Vagina (tissue), 2 donors: Measurements from ENCODE around the gene C3orf20. TPM values are rescaled to one million over a fixed set of nuclear protein-coding genes. Genes with fewer than 3 reads are reported as not detected.
A peak's percentile ranks its signal among the peaks of the same experiment; 100 is the strongest.

Experiments used
- DNase-seq, 2 donors: peaks; one replicate each; pipeline ENCODE4 v3.0.0-alpha.2; 2017; ENCODE audit errors: extremely low spot score in 2 of 2
- H3K27ac ChIP-seq: fragments of 200-600 bp; sonication (generic); one replicate; pipeline ENCODE4 v1.5.1; 2019
- H3K27me3 ChIP-seq: fragments of 200-600 bp; sonication (generic); one replicate; pipeline ENCODE4 v1.5.1; 2019
- H3K36me3 ChIP-seq, 2 donors: fragments of 200-600 bp; sonication (generic); one replicate each; pipeline ENCODE4 v1.5.1; 2017 to 2019
- H3K4me1 ChIP-seq: fragments of 200-600 bp; sonication (generic); one replicate; pipeline ENCODE4 v1.5.1; 2019
- H3K4me3 ChIP-seq, 2 donors: fragments of 200-600 bp; sonication (generic); 1 replicate in 1 of 2; 2 replicates in 1 of 2; pipeline ENCODE4 v1.5.1; 2016 to 2019
- H3K9me3 ChIP-seq: fragments of 200-600 bp; sonication (generic); one replicate; pipeline ENCODE4 v1.5.1; 2019
- POLR2A ChIP-seq, 2 donors: fragments of 450-650 bp; IDR thresholded peaks; one replicate each; pipeline ENCODE4 v1.6.1; 2017; ENCODE audit warnings: antibody characterized with exemption in 2 of 2, mild to moderate bottlenecking in 2 of 2, moderate library complexity in 2 of 2
- POLR2AphosphoS5 ChIP-seq, 2 donors: sonication (generic); formaldehyde crosslinking; IDR thresholded peaks; one replicate each; pipeline ENCODE4 v1.9.0; 2017; ENCODE audit warnings: antibody characterized with exemption in 2 of 2, mild to moderate bottlenecking in 2 of 2, low read depth in 1 of 2; ENCODE audit not compliant: insufficient read depth in 1 of 2
- intact Hi-C: fragments of 100-400 bp; cut with DNase I; formaldehyde crosslinking; loops from one replicate; pipeline ENCODE4 v1.15.1; 2023
- total RNA-seq: library from RNA; depleted of rRNA; stranded (reverse); fragments of >200 nt; gene quantifications from one replicate; pipeline ENCODE4 v1.2.3, GENCODE V29; 2016
- TF ChIP-seq, protein P1 (sequence below), 3 experiments: fragments of 450-650 bp in 2 of 3; fragments of 200-600 bp in 1 of 3; sonication (generic) in 1 of 3; IDR thresholded peaks; one replicate each; pipeline ENCODE4 v1.5.1; 2017 to 2019; ENCODE audit warnings: antibody characterized with exemption in 3 of 3, mild to moderate bottlenecking in 2 of 3, moderate library complexity in 2 of 3

The C3orf20 gene
- total RNA-seq, 1 donor from 2014 or later, result 0.49 TPM

DNA sequence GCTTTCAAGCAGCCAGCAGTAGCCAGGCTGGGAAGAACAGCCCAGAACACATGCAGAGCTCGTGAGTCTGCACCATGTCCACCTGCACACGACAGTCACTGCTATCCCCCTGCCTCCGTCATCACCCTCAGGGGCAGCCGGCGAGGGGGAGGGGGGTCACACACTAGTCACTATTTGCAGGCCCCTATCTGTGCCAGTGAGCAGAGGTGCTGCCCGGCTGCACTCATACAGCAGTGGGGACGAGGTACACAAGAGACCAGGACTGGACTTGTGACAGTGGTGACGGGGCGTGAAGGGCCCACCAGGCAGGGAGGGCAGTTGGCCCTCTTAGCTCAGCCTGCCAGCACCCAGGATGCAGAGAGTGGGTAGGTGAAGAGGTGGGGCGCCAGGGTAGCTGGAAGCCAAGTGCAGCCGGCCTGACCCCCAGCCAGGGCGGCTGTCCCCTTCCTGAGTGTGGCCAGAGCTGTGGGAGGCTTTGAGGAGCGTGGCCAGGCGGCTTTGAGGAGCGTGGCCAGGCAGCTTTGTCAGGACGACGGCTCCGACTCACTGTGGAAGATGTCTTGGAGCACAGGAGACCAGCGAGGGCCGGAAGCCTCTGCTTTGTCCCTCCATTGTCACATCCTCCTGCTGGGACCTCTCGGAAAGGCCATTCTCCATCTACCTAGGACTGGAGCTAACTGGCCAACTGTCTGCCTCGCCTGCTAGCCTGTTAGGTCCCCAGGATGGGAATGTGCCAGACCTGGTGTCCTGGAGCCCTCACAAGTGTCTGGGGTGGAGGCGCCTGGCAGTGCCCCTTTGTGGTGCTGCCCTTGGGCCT lies 91.7 kb downstream of the C3orf20 start:
- H3K27ac ChIP-seq, result no peak overlapping the region
- peak in 1 of 2 donors; percentile 69 for DNase-seq
- H3K36me3 ChIP-seq, result no peaks in the 10 kb centered on the region
- H3K27me3 ChIP-seq, result no peaks in the 10 kb centered on the region
- H3K4me1 ChIP-seq, result no peaks in the 10 kb centered on the region
- H3K4me3 ChIP-seq, result no peak overlapping the region
- intact Hi-C loops, result no loop called here
- no peaks in the 10 kb centered on the region for H3K9me3 ChIP-seq
- TF ChIP-seq POLR2AphosphoS5 (IDR thresholded peaks at IDR 0.05; ENCODE audit: insufficient read depth in 1 of 2, low read depth in 1 of 2), result no peak
- TF ChIP-seq POLR2A (IDR thresholded peaks at IDR 0.05), result no peak
- TF ChIP-seq, protein P1, sequence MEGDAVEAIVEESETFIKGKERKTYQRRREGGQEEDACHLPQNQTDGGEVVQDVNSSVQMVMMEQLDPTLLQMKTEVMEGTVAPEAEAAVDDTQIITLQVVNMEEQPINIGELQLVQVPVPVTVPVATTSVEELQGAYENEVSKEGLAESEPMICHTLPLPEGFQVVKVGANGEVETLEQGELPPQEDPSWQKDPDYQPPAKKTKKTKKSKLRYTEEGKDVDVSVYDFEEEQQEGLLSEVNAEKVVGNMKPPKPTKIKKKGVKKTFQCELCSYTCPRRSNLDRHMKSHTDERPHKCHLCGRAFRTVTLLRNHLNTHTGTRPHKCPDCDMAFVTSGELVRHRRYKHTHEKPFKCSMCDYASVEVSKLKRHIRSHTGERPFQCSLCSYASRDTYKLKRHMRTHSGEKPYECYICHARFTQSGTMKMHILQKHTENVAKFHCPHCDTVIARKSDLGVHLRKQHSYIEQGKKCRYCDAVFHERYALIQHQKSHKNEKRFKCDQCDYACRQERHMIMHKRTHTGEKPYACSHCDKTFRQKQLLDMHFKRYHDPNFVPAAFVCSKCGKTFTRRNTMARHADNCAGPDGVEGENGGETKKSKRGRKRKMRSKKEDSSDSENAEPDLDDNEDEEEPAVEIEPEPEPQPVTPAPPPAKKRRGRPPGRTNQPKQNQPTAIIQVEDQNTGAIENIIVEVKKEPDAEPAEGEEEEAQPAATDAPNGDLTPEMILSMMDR (IDR thresholded peaks at IDR 0.05), result no peak

DNA sequence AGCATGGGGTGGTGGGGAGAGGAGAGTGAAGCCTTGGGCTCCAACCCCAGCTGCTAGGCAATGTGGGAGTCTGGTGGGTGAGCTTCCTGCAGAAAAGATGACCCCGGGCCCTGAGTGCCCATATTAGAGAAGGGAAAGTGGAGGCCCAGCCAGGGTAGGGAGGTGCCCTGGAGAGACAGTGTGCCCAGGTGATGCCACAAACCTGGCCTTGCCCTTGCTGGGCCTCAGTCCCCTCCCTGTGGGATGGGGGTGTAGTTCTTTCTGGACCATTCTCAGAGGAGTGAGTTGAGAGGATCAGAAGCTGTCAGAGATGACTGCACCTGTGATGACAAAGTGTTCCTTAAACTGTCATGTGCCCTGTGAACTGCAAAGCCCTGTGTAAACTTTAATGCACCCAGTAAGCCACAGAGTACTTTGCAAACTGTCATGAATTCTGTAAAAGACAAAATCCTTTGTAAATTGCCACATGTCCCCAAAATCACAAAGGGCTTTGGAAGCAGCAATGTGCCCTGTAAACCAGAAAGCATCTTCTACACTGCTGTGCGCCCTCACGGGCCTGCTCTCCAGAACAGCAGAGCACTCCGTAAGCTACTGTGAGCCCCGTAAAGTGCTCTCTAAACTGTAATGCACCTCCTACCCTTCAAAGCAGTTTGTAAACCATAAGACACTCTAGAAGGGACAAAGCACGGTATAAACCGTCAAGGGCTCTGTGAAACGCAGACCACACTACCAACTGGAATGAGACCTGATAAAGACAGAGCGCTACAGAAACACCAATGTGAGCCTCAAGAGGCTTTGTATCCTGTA lies 92.5 kb downstream of the C3orf20 start:
- TF ChIP-seq POLR2AphosphoS5 (IDR thresholded peaks at IDR 0.05; ENCODE audit: insufficient read depth in 1 of 2, low read depth in 1 of 2), result no peak
- no peaks in the 10 kb centered on the region for H3K9me3 ChIP-seq
- H3K27ac ChIP-seq, result no peak overlapping the region
- intact Hi-C loops, result no loop called here
- DNase-seq, result no peak
- H3K4me3 ChIP-seq, result no peak overlapping the region
- H3K4me1 ChIP-seq, result no peaks in the 10 kb centered on the region
- no peaks in the 10 kb centered on the region for H3K36me3 ChIP-seq
- H3K27me3 ChIP-seq, result no peaks in the 10 kb centered on the region

DNA sequence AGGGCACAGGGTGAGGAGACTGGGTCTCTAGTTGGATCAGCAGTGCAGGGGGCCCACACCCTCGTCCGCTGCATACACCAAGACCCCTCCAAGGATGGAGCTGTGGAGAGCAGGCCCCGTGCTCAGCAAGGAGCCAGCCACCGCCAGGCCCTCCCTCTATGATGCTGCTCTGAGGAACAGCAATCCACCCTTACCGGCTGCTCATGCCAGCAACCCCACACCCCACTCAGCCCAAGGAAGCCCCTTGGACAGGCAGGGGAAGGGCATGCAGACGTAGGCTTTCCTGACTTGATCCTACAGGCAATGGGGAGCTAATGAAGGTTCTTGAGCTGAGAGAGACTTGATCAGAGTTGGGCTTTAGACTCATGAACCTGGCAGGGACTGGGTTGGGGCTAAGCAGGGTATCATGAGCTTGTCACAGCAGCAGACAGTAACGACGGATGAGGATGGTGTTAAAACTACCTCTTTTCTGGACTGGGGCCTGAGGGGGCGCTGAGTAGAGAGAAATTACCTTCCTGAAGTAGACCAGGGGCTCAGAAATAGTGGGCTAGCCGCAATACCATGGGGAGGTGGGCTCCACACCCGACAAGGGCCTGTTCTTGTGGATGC lies 93.3 kb downstream of the C3orf20 start:
- no peak overlapping the region for H3K4me3 ChIP-seq
- TF ChIP-seq, protein P1 (IDR thresholded peaks at IDR 0.05), result no peak
- TF ChIP-seq POLR2AphosphoS5 (IDR thresholded peaks at IDR 0.05; ENCODE audit: insufficient read depth in 1 of 2, low read depth in 1 of 2) (no peak), POLR2A (IDR thresholded peaks at IDR 0.05) (no peak)
- no peaks in the 10 kb centered on the region for H3K9me3 ChIP-seq
- no peaks in the 10 kb centered on the region for H3K4me1 ChIP-seq
- H3K36me3 ChIP-seq, result no peaks in the 10 kb centered on the region
- no peaks in the 10 kb centered on the region for H3K27me3 ChIP-seq
- H3K27ac ChIP-seq, result no peak overlapping the region
- intact Hi-C loops, result no loop called here
- peak in 1 of 2 donors; percentile 47 for DNase-seq

DNA sequence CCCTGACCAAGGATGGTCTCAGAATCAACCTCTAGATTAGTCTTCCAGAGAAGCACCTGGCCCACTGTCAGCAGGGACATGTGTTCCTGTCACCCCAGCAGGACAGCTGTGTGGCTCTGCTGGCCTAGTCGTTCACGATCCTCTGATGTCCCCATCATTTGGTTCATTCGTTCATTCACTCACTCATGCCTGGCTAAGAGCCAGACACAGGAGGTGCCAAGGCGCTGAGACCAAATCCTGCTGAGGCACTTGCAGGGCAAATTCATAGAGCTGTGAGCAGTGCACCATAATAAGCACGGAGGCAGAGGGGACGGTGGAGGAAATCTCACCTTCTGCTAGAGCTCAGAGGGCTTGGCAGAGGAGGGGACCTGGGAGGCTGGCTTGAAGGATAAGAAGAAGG lies 93.9 kb downstream of the C3orf20 start:
- no peaks in the 10 kb centered on the region for H3K4me1 ChIP-seq
- H3K27ac ChIP-seq, result no peak overlapping the region
- H3K4me3 ChIP-seq, result no peak overlapping the region
- H3K36me3 ChIP-seq, result no peaks in the 10 kb centered on the region
- no peaks in the 10 kb centered on the region for H3K27me3 ChIP-seq
- H3K9me3 ChIP-seq, result no peaks in the 10 kb centered on the region
- peak in 1 of 2 donors; percentile 72 for DNase-seq
- intact Hi-C loops, result no loop called here
- no peak for TF ChIP-seq POLR2A (IDR thresholded peaks at IDR 0.05)
- TF ChIP-seq POLR2AphosphoS5 (IDR thresholded peaks at IDR 0.05; ENCODE audit: insufficient read depth in 1 of 2, low read depth in 1 of 2), result no peak
- TF ChIP-seq, protein P1 (IDR thresholded peaks at IDR 0.05), result no peak

DNA sequence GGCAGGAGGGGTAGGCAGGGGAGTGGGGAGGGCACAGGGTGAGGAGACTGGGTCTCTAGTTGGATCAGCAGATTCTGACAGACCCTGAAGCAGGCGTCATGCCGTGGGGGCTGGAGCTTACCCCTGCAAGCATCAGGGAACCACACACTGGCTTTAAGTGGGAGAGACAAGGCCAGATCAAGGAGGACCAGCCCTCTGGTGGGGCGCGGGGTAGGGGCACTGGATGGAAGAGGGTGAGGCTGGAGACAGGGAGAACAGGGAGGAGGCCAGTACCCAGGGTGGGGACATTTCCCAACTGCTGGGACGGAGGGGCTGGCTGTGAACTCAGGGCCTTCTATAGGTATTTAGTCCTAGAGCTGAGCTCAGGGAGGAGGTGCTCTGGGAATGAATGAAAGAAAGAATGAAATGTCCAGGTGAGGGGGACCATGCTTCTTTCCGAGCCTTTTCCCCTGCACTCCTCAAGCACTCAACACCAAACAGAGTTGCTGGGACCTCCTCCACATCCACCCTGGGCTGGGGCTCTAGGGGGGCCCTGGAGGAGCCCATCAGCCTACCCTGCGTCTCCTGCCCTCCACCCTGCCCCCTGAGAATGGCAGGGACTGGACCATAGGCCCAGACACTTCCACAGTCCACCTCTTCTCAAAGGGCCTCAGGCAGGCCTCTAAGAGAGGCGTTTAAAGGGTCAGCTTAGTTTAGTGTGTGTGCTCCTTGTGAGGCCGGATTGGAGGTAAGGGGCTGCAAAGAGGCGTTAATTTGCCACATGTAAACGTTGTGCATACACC lies 94.8 kb downstream of the C3orf20 start:
- no peak overlapping the region for H3K27ac ChIP-seq
- no peaks in the 10 kb centered on the region for H3K9me3 ChIP-seq
- H3K36me3 ChIP-seq, result no peaks in the 10 kb centered on the region
- no peak overlapping the region for H3K4me3 ChIP-seq
- TF ChIP-seq, protein P1 (IDR thresholded peaks at IDR 0.05), result no peak
- TF ChIP-seq POLR2AphosphoS5 (IDR thresholded peaks at IDR 0.05; ENCODE audit: insufficient read depth in 1 of 2, low read depth in 1 of 2) (no peak), POLR2A (IDR thresholded peaks at IDR 0.05) (no peak)
- intact Hi-C loops, result no loop called here
- peak in 1 of 2 donors; percentile 72 for DNase-seq
- H3K4me1 ChIP-seq, result no peaks in the 10 kb centered on the region
- H3K27me3 ChIP-seq, result no peaks in the 10 kb centered on the region
